HEK293 (cell line): ENCODE data around the gene RTCB.
"Not testable (repeated sequence)": the region's sequence is repeated elsewhere in the genome, so short reads cannot be mapped to it uniquely, and the experiment has no call there.

Source experiments
- CTCF ChIP-seq: fragments of 450-650 bp; formaldehyde crosslinking; IDR thresholded peaks from 2 replicates; pipeline ENCODE4 v1.5.1; 2016; ENCODE audit warnings: missing biosample characterization, missing genetic modification characterization
- KLF16 ChIP-seq: fragments of 450-650 bp; formaldehyde crosslinking; IDR thresholded peaks from 2 replicates; pipeline ENCODE4 v1.5.1; 2017; ENCODE audit warnings: missing biosample characterization, missing genetic modification characterization
- REST ChIP-seq: fragments of 450-650 bp; formaldehyde crosslinking; IDR thresholded peaks from 2 replicates; pipeline ENCODE4 v1.5.1; 2016; ENCODE audit warnings: missing biosample characterization, missing genetic modification characterization
- TF ChIP-seq, protein P1 (sequence below): fragments of 450-650 bp; formaldehyde crosslinking; IDR thresholded peaks from 2 replicates; pipeline ENCODE4 v1.5.1; 2016; ENCODE audit warnings: missing biosample characterization, missing genetic modification characterization

DNA sequence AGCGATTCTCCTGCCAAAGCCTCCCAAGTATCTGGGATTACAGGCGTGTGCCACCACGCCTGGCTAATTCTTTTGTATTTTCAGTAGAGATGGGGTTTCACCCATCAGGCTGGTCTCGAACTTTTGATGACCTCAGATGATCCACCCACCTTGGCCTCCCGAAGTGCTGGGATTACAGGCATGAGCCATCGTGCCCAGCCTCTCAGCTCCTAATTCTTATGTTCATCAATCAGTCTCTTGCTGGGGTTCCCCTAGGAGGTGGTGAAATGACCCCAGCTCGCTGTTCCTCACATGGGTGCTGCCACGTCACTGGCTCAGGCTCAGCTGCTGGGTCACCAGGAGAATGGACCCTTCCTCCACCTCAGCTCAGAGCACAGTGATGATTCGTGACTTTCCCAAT, 54.5 kb downstream of the RTCB start, which contains the start of gene RFPL3:
- TF ChIP-seq, protein P1, sequence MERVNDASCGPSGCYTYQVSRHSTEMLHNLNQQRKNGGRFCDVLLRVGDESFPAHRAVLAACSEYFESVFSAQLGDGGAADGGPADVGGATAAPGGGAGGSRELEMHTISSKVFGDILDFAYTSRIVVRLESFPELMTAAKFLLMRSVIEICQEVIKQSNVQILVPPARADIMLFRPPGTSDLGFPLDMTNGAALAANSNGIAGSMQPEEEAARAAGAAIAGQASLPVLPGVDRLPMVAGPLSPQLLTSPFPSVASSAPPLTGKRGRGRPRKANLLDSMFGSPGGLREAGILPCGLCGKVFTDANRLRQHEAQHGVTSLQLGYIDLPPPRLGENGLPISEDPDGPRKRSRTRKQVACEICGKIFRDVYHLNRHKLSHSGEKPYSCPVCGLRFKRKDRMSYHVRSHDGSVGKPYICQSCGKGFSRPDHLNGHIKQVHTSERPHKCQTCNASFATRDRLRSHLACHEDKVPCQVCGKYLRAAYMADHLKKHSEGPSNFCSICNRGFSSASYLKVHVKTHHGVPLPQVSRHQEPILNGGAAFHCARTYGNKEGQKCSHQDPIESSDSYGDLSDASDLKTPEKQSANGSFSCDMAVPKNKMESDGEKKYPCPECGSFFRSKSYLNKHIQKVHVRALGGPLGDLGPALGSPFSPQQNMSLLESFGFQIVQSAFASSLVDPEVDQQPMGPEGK (tag by site-specific recombination) = not testable (repeated sequence)
- not testable (repeated sequence) for TF ChIP-seq KLF16; CTCF (tag by site-specific recombination); REST (tag by site-specific recombination)
